HG03095 (cell line): ENCODE measurements around the gene OR52K2.
"Not testable (repeated sequence)": the region's sequence is repeated elsewhere in the genome, so short reads cannot be mapped to it uniquely, and the experiment has no call there.

Experiments
- ATAC-seq: cut with Tn5 transposase; IDR thresholded peaks from one replicate; pipeline ENCODE4 v1.9.1; 2021; ENCODE audit warnings: moderate library complexity; ENCODE audit not compliant: unreplicated experiment

OR52K2 gene

GRCh38 chr11:4479644-4480043, 30.5 kb downstream of the OR52K2 start:
- no peak for ATAC-seq

DNA sequence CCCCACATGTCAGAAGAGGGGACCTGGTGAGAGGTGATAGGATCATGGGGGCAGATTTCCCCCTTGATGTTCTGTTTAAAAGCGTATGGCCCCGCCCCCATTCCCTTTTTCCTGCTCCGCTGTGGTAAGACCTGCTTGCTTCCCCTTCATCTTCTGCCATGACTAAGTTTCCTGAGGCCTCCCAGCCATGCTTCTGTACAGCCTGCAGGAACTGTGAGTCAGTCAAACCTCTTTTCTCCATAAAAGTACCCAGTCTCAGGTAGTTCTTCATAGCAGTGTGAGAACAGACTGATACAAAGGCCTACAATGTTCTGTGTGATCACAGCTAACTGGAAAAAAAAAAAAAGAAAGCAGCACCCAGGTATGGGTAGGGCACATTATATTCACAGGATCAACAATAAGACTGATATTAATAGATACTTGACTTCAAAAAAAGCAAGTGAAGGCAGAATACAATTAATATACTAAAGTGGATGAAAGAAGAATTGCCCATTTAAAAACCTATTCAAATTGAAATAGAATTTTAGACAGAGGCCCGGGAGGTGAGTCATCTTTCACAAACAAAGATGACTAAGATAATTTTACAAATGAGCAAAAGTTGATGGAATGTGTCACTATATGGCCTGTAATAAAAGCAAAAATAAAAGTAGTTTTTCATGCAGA, 31.6 kb downstream of the OR52K2 start:
- no peak for ATAC-seq

GRCh38 chr11:4481240-4481582, 32.1 kb downstream of the OR52K2 start:
- ATAC-seq: no peak

DNA sequence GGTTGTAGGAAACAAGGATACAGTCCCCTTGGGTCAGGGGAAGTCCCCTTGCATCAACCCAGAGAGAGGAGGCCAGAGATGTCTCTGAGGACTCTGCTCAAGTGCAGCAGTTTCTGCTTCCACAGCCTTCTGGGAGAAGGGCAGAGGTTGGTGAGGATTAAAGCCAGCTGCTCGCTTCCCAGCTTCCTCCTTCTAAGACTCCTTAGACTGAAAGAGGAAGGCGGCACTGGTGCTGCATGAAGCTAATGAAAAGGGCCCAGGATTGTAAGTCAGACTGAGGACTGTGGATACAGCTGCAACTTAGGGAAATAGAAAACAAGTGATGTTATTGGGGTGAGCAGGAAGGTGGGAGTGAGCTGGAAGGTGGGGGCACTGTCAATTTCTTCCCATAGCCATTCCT, 33.4 kb downstream of the OR52K2 start, which contains the start of gene OR52K1:
Gene OR52K1 (plus strand): TSS at position 202 of the 400 bp plus-strand sequence. CDS start 6,255 bp downstream, outside the sequence.
- no peak for ATAC-seq

GRCh38 chr11:4484310-4484709, 35.2 kb downstream of the OR52K2 start:
- ATAC-seq: no peak

- not testable (repeated sequence) for ATAC-seq
Measured at GRCh38 chr11:4491405-4491804, 42.3 kb downstream of the OR52K2 start.

DNA sequence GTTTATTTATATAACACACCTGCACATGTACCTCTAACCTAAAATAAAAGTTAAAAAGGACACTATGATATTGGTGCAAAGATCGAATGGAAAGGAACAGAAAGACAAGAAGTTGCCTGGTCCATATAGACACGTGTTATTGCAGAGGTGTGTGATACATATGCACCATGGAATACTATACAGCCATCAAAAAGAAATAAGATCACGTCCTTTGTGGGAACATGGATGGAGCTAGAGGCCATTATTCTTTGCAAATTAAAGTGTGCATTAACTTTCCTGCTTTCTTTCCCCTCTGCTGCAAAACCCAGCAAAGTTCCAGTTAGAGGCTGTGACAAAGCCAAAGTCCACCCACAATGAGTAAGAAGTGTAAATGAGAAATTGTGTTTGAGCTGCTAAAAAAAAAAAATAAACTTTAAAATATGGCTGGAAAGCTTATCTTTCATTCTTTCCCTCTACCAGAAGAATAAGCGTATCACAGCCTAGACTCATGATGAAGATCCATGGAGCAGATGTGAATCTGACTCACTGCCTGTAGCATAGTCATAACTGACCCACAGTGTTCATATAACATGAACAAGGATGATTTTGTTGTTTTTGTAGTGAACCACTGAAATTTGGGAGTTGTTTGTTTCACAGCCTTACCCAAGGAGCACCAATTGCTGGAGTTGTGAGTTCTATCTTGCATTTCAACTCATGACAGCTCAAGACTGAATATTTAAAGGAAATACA, 42.9 kb downstream of the OR52K2 start:
- ATAC-seq: no peak

DNA sequence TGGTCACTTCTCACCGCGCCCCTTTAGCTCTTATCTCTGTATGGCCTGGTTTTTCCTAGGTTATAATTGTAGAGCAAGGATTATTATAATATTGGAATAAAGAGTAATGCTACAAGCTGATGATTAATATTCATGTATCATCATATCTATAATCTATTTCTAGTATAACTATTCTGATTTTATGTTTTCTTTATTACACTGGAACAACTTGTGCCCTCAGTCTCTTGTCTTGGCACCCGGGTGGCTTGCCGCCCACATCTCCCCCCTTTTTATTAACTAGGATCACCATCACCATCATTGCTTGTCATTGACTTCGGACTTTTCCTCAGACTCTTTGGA, 44.4 kb downstream of the OR52K2 start:
- no peak for ATAC-seq

DNA sequence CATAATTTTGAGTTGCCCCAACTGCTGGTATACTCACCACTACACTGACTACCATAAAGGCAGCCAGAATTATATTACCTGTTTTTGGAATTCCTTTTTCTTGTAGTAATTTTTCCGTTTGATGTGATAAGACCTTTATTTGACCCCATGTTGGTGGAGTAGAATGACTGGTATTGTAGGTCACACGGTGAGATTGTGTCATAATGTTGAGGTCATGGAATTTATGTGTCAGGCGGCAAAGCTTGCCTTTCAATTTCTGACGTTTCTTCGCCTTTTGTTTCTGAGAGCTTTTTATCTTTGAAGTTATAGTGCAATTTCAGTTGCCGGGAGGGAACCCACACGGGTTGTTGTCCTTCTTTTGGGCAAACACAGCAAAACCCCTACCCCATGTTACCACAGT, 46.4 kb downstream of the OR52K2 start:
- no peak for ATAC-seq

GRCh38 chr11:4495986-4496385, 46.9 kb downstream of the OR52K2 start:
- ATAC-seq: no peak

GRCh38 chr11:4496557-4497248, 47.6 kb downstream of the OR52K2 start:
- ATAC-seq: no peak
